Measurements from ENCODE around the gene LTBP3. TPM values are rescaled to one million over a fixed set of nuclear protein-coding genes. Genes with fewer than 3 reads are reported as not detected.
A peak's percentile ranks its signal among the peaks of the same experiment; 100 is the strongest.

The LTBP3 gene
- total RNA-seq, 1 donor, result 23.7 TPM

GRCh38 chr11:65596520-65596919, 38.4 kb upstream of the LTBP3 start:
- TF ChIP-seq CTCF (IDR thresholded peaks at IDR 0.05; ENCODE audit: insufficient read depth, low read depth, low read length), result no peak
- no peak for DNase-seq (ENCODE audit: low read depth)
- no peak overlapping the region for H3K4me3 ChIP-seq (ENCODE audit: low read depth, low read length)

- TF ChIP-seq CTCF (IDR thresholded peaks at IDR 0.05; ENCODE audit: insufficient read depth, low read depth, low read length), result no peak
- DNase-seq (ENCODE audit: low read depth), result no peak
Measured at GRCh38 chr11:65595543-65596281, 37.6 kb upstream of the LTBP3 start, which contains the start of gene KCNK7. KCNK7 (minus strand) TSS chr11:65595800; CDS start chr11:65595772, 28 bp downstream.

GRCh38 chr11:65595131-65595530, 37.0 kb upstream of the LTBP3 start:
- DNase-seq (ENCODE audit: low read depth), result no peak
- H3K4me3 ChIP-seq (ENCODE audit: low read depth, low read length), result no peak overlapping the region
- TF ChIP-seq CTCF (IDR thresholded peaks at IDR 0.05; ENCODE audit: insufficient read depth, low read depth, low read length), result no peak

More at GRCh38 chr11:65595543-65596281, 37.6 kb upstream of the LTBP3 start, which contains the start of gene KCNK7:
- H3K4me3 ChIP-seq (ENCODE audit: low read depth, low read length), result no peak within 1 kb of the TSS

GRCh38 chr11:65593518-65594414, 35.6 kb upstream of the LTBP3 start:
- peak; percentile 64 for TF ChIP-seq CTCF (IDR thresholded peaks at IDR 0.05; ENCODE audit: insufficient read depth, low read depth, low read length)
- DNase-seq (ENCODE audit: low read depth), result no peak
- no peak overlapping the region for H3K4me3 ChIP-seq (ENCODE audit: low read depth, low read length)

GRCh38 chr11:65592858-65593517, 34.8 kb upstream of the LTBP3 start:
- TF ChIP-seq CTCF (IDR thresholded peaks at IDR 0.05; ENCODE audit: insufficient read depth, low read depth, low read length), result no peak
- H3K4me3 ChIP-seq (ENCODE audit: low read depth, low read length), result no peak overlapping the region
- no peak for DNase-seq (ENCODE audit: low read depth)
